Stimulated activated CD4-positive, alpha-beta T cell treated with anti-CD3 and anti-CD28 coated beads, Interleukin-1b, Interleukin-23, amount 100 ng/mL, for 4 hours (primary cell): ENCODE measurements around the gene TRIM40.

ENCODE experiments used
- DNase-seq, 2 donors: peaks; one replicate each; pipeline ENCODE4 v3.0.0-alpha.2; 2020; ENCODE audit warnings: low read depth in 2 of 2

Gene TRIM40

DNA sequence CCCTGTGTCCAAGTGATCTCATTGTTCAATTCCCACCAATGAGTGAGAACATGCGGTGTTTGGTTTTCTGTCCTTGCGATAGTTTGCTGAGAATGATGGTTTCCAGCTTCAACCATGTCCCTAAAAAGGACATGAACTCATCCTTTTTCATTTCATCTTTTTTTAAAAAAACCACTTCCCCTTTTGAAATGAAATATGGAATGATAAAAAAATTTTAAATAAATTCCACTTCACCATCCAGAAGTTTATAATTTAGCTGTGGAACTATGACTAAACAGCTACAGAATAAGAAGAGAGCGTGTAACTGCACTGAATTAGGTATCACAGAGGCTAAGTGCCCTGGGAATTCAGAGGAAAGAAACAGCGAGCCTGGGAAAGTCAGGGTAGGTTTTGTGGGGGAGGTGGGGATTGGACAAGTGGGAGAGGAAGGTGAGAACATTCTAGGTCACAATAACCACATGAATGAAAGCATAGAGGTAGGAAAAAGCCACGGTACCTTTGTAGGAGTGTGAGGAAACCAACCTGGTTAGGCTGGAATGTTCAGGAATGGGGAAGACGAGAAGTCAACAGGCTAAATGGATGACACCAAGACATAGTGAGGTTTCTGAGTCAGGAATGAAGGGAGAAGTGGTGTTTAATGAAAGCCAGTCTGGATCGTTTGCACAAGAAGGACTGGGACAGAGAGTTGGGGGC, 14.1 kb downstream of the TRIM40 start:
- DNase-seq = no peak

DNA sequence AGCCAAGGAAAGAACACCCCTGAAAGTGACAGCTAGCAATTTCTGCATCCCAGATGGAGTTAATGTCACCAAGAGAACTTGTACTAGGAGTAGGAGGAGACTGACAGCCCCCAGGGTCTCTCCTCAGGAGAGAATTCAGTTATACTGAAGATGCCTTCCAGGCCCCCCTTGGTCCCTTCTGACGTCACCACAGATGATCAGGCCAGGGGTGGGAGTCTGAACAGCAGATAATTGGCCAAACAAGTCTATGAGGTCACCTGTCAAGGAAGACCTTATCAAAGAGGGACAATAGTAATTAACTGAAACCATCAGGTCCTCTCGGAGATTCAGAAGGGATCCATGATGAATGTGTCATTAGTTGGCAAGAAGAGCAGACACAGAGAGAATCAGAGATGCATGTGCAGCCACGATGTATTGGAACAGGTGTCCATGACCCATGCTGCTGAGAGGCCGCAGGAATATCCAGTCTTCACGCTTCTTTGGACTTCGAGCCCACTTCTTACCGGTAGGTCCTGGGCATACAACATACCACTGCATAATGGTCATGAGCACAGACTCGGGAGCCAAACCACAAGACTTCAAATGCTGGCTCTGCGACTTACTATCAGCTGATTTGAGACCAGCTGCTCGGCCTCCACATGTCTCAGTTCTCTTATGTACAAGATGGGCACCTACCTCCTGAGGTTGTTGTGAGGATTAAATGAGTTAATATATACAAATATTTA, 14.9 kb downstream of the TRIM40 start:
- DNase-seq = no peak

DNA sequence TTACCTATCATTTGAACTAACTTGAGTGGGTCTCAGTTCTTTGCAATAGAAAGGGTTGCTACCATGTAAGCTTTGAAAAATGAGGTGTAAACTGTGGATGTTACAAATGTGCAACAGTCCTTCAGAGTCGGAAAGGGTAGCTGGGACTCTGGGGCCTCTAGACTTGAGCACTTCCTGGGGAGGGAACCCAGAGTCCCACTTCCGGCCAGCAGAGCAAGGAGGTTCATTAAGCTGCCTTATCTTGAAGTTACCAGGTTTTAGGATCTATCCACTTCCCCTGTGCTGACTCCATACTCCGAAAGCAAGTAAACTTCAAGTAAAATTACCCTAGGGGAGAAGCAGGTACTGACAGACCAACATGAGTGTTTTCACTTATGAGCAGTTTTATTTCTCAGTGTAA, 15.6 kb downstream of the TRIM40 start:
- DNase-seq = no peak

DNA sequence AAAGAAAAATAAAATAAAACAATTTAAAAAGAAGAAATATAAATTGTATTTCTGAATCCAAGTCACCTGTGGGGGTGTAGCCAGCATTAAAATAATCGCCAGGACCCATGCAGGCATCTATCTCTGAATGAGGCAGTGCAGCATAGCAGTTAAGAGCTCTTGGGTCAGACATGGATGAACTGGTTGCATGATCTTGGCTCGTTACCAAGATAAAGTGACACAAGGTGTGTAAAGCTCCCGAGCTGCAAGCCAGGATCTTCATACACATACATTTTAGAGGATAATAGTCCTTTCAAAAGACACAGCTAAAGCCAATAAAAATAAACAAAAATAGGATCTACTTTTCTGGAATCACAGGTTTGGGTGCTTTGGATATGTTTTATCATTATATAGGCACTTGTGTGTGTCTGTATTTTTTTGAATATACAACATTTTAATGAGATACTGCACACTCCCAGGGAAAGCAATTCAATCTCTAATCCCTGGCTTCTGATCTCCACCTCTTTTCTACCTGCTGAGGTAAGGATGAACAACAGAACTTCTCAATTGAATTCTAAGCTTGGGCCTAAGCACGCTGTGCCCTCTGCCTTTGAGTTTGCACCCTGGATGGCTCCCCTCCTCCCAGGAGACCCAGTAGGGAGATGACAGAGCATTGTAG, 16.2 kb downstream of the TRIM40 start:
- DNase-seq = no peak

DNA sequence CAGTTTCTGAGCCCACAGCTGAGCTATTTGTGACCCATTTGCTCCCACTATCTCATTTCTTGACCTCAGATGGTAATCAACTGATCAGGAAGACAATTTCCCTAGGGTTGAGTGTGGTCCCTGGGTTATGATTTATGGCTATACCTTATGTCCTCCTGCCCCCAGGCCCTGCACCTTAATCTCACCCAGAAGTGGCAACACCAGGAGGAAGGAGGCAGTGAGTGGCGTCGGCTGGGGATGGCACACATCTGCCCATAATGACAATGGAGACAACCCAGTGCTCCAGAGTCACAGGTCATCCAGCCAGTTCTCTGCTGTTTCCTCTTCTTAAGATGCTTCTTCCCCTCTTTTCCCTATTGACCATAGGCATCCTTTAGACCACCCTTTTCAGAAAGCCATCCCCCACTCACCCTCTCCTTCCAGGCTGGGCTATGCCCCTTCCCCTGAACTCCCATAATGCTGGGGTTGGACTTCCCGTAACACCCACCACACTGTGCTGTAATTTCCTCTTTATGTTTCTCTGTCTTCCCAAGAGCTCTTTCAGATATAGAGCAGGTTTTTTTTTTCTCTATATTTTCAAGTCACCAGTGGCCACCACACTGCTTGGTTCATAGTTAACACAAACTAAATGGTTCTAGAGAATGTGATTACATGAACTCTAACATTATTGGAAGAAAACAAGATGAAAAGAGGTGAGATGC, 17.1 kb downstream of the TRIM40 start:
- no peak for DNase-seq

DNA sequence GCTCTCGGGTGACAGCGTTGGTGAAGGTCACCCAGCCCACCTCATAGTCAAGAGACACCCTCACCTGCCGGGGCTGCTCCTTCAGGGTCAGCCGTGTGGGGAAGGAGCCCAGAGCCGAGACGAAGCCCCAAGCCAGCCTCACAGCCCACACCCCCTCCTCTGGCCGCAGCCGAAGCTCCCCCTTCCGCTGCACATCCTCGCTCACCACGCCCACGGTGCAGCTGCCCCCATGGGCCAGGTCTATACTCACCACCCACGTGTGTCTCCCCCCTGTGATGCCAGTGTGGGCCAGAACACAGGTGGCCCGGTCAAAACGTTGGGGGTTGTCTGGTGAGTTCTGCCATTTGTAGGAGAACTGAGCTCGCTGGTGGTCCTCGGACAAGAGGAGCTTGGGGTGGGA, 18.1 kb downstream of the TRIM40 start:
- no peak for DNase-seq

DNA sequence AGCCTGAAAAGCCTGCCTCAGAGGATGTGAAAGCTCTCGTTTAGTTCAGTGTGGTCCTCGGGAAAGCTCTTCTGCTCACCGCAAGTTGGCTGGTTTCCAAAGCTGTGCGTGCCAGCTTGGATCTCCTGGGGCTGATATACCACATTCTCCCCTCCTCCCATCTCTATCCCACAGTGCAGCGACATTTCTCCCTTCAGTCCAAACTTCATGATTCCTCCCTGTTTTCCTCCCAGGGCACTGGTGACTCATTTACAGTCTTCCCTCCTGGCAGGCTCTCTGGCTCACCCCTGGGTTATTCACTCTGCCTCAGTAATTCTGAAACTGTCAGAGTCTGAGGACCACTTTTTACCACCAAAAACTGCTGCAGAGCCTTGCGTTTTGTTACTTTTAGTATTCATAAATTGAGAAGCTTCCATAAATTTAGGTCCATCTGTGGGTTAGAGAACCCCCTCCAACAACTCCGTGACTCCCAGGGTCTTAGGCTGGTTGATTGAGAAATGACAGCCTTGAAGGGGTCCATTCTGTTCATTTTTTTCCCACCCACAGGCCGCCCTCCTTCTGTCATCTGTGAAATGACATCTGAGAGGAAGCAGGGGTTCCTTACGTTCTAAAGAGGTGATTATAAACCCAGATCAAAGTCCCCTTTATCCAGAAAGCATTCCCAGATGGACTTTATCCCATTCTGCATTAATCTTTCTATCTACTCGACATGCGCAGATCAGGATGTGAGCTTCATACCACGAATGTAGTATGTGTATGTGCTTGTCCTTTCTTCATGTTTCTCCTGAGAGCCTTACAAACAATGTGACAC, 19.0 kb downstream of the TRIM40 start:
- DNase-seq = no peak

DNA sequence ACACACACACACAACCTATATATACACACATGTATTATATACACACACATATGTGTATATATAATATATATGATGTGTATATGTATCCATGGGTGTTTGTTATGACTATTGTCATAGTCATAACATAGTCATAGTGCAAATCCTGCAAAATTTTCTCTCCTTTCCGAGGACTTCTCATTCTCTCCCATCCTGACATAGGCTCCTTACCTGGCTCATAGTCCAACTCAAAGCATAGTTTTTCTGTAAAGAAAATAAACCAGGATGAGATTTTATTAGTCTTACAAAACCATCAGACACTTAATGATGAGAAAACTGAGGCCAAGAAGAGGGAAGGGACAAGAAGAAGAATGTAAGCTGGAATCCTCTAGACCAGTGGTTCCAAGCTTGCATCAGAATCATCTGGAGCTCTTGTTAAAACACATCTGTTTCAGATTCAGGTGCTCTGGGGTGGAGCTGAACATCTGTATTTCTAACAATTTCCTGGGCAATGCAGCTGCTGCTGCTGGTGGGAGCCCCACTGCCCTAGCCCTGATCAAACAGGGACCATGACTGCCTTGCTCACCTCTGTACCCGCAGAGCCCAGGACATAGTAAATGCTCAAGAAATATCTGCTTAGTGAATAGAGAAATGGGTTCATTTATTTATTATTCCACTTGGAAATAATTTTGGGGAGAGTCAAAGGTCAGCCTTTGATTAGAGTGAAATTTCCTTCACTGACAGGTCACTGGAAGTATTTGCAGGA, 19.8 kb downstream of the TRIM40 start:
- no peak for DNase-seq

DNA sequence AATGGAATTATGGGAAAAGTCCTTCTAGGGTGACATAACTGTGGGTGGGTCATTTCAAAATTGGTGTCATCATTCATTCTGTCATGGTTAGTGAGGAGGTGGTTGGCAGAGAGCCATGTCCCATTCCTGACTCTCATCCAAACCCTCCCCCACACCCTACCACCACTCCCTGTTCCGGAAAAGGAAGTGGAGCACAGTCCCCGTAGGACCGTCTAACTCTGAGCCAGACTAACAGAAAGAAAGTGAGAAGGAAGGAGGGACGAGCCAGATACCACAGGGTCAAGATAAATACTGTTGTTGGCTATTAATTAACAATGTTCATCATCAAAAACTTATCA, 20.3 kb downstream of the TRIM40 start:
- DNase-seq = no peak

DNA sequence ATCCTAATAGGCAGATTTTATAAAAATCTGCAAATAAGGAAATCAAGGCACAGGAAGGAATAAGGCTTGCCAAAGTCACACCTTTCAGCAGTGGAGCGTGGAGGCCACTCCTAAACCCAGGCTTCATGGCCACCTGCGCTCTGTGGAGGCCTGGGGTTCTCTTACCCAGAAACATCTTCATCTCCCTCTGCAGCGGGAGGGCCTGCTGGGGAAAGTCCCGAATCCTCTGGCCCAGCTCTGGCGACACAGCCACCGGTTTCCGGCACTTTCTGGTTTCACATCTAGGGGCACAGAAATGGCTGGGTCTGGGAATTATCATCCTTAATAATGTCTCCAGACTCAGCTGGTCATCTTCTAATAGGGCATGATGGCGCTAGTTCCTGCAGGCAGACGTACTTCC, 20.8 kb downstream of the TRIM40 start:
- no peak for DNase-seq

DNA sequence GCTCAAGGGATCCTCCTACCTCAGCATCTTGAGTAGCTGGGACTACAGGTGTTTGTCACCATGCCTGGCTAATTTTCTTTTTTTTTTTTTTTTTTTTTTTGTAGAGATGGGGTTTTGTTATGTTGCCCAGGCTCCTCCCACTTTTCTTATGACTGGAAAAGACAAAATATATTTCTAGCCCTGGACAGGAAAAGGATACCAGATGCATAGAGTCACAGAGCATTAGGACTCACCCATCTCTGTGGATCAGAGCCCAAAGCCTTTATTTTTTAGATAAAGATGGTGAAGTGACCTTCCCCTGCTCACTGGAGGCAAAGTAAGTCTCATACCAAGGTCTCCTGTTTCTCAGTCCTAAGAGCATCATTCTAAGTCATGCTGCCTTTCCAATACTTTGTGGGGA, 21.6 kb downstream of the TRIM40 start:
- DNase-seq = no peak

DNA sequence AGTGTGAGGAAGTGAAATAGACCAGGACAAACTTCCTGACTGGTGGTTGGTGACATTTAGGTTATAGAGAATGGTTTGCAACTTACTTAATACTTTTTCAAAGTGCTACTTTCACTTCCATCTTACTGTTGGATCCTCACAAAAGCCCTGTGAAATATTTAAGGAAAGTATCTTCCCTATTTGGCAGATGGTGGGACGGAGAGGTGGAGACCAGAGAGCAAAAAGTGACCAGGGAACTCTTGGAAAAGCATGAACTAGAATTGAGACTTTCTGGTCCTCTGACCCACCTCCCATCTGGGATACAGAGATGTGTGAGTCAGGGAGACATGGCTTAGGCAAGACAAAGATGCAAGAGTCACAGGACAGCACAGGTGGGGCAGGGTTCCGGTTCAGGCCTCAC, 22.1 kb downstream of the TRIM40 start:
- no peak for DNase-seq

DNA sequence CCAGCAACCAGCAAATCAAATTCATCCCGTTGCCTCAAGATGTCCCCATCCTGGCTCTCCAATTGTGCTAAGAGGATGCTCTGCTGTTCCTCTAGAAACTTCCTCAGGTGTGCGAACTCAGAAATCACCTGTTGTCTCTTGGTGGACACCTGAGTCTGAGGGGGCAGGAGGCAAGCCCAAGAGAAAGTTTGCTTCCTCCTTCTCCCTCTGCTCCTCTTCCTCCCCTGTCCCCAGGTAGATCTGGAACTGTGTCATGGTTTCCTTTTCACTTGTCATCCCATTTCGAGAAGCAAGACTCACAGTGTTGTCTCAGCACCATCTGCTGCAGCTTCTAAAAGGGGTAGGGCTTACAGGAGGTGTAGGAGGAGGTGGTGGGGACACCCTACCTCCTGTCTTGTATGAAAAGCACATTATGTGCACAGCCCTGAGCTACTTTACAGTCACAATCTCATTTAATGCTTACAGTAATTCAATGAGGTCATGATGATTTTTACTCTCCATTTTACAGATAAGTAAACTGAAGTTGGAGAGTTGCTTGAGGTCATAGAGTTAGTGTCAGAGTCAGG, 22.6 kb downstream of the TRIM40 start:
- no peak for DNase-seq

DNA sequence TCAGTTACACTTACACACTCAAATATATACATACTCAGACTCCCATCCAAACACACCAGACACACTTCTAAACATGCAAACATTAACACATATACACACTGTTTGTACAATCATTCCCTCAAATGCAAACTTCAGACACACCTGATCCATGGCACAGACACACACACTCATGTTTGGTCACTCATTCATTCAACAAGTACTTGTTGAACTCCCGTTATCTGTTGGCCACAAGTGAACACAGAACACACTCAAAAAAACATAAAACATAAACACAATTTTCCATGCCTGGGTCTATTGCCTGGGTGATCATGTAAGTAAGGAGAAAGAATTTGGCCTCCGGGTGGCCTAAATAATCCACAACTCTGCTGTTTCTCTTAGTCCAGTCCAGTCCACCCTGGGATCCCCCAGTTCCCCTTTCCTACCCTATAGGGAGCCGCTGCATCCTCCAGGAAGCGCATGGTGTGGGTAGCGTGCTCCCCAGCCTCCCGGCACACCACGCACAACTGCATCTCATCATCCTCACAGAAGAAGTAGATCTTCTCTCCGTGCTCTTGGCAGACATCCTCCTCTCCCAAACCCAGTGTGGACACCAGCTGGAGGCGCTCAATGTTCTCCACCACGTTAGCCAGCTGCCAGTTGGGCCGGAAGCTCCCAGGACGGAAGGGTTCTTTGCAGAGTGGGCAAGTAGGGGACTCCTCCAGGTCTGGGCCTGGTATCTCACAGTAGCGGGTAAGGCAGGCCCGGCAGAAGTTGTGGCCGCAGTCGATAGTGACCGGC, 24.3 kb downstream of the TRIM40 start:
- no peak for DNase-seq

DNA sequence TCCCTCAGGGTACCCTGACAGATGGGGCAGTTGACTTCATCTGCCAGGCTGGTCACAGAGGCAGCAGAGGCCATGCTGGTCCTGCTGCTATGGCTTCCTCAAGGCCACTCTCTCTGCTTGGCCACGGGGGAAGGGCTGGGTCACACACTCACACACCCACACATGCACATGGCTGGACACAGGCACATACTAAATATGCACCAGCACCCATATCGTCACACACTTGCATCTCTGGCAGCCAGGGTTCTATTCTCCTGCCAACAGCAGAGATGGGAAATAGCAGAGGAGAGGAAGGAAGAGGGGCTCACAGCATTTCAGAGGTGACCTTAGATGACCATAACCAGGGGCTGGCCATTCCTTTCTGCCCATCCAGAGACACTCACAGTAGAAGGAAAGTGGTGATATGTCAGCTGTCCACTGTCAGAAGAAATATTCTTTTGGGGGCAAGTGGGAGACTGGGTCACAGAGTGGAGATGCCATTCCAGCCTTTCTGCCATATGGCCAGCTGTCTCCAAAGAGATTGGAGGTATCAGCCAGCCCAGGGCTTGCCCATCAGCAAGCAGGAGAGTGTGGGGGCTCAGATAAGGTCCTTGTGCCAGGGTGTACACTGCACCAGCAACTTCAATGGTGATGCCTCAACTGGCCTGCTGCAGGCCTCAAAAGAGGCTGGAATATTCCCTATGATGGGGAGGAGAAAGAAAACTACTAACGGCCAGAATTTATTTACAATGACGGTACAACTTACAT, 25.0 kb downstream of the TRIM40 start, which contains the start of gene TRIM10:
Gene TRIM10, minus strand, starts transcription at position 427 of the 747 bp plus-strand sequence. Its CDS starts 353 bp downstream, at position 74.
- no peak for DNase-seq

DNA sequence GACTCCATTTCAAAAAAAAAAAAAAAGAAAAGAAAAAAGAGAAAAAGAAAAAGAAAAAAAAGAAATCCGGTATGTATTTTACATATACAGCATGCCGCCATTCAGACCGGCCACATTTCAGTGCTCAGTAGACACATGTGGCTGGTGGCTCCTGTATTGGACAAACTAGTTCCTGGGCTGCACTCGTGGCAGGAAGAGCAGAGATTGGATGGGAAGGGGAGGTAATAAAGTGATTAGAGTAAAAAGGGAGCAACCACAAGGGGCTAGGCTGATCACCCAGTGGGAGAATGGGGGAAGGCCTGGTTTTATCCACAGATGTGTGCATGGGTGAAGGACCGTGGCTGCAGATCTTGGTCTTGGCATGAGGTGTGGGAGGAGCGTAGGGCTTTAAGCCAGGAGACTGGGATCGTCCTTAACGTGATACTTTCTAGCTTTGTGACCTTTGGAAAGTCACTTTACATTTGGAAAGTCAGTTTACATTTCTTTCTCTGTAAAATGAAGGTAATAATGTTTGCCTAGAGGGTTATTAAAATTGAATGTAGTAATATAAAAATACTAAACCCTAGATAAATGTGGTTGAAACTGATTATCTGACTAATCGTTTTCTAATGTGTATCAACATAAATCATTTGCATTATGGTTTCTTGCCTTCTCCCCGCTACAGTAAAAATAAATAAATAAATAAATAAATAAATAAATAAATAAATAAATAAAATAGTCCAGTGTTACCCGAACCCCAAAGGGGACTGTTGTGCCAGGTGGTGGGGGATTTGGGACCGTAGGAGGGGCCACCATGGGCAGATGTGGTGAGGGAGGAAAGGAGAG, 26.5 kb downstream of the TRIM40 start:
- DNase-seq = no peak

DNA sequence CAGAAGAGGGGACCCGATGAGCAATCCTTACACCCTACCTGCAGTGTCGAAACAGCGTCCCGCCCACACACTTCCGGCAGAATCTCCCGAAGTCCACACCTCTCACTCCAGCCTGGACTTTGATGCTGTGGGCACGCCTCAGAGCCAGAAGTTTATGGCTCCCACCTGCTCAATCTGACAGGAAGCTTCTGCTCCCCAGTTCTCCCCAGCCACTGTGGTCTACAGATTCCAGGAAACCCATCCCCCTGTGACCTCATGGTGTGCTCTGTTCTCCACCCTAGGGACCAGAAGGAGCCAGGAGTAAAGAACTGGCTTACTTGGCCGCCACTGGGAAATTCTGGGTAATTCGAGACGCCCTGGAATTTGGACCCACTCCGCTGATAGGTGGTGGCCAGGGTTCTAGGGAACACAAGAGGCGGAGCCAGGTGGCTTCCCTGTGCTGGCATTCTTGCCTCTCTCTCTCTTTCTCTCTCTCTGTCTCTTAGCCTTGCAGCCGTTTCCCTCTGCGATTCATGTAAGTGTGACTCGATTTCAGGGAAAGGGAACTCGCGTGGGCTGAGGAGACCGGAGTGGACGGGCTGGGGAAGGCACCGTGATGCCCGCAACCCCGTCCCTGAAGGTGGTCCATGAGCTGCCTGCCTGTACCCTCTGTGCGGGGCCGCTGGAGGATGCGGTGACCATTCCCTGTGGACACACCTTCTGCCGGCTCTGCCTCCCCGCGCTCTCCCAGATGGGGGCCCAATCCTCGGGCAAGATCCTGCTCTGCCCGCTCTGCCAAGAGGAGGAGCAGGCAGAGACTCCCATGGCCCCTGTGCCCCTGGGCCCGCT, 27.4 kb downstream of the TRIM40 start, which contains the start of gene TRIM15:
Gene TRIM15, plus strand, starts transcription at position 457 of the 828 bp plus-strand sequence. Its CDS starts 139 bp downstream, at position 596.
- DNase-seq = peak; percentile 12 to 42
